AG09309 (cell line): ENCODE measurements around the gene NPEPPS.

Experiments
- DNase-seq: peaks from one replicate; pipeline ENCODE4 v3.0.0-alpha.2; 2010; ENCODE audit warnings: low read depth
- H3K4me3 ChIP-seq: 2 replicates; pipeline ENCODE4 v1.5.1; 2011; ENCODE audit warnings: mild to moderate bottlenecking, low read depth, low read length, moderate library complexity; ENCODE audit not compliant: control insufficient read depth
- CTCF ChIP-seq: IDR thresholded peaks from 2 replicates; pipeline ENCODE4 v1.5.1; 2011; ENCODE audit warnings: mild to moderate bottlenecking, low read depth, low read length, inconsistent platforms; ENCODE audit not compliant: insufficient read depth, control insufficient read depth; ENCODE audit errors: missing control alignments

The NPEPPS gene

DNA sequence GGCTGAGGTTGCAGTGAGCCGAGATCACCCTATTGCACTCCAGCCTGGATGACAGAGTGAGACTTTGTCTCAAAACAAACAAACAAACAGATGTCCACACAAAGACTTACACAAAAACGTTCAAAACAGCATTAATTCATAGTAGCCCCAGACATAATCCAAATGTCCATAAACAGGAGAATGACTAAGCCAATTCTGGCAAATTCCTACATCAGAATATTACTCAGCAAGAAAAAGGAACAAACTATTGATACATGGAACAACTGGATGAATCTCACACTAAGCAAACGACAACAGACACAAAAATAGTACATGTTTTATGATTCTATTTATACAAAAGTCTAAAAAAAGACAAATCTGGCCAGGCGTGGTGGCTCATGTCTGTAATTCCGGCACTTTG, 108.0 kb downstream of the NPEPPS start:
- TF ChIP-seq CTCF: no peak
- H3K4me3 ChIP-seq: no peak overlapping the region
- DNase-seq: no peak

DNA sequence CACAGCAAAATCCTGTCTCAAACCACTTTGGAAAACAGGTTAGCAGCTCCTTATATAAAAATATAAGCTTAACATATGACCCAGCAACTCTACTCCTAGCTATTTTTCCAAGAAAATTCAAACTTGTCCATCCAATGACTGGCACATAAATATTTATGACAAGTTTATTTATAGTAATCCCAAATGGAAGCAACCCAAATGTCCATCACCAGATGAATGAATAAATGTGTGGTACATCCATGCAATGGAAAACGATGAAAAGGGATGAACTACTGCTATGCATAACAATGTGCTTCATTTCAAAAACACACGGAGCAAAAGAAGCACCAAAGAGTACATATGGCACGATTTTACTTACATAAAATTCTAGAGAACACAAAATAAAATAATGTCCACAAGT, 109.2 kb downstream of the NPEPPS start:
- no peak for TF ChIP-seq CTCF
- no peak overlapping the region for H3K4me3 ChIP-seq
- DNase-seq: no peak

DNA sequence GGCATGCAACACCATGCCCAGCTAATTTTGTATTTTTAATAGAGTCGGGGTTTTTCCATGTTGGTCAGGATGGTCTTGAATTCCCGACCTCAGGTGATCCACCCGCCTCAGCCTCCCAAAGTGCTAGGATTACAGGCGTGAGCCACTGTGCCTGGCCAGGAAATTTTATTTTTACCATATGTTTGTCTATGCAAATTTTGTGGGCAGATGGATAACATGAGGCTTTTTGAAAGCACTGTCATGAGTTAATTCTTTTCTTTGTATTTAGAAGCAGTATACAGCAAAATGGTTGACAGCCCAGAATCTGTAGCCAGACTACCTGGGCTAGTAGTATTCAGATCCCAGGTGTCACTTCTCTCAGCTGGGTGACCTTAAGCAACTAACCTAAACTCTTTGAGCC, 110.3 kb downstream of the NPEPPS start:
- no peak for TF ChIP-seq CTCF
- no peak overlapping the region for H3K4me3 ChIP-seq
- DNase-seq: no peak

DNA sequence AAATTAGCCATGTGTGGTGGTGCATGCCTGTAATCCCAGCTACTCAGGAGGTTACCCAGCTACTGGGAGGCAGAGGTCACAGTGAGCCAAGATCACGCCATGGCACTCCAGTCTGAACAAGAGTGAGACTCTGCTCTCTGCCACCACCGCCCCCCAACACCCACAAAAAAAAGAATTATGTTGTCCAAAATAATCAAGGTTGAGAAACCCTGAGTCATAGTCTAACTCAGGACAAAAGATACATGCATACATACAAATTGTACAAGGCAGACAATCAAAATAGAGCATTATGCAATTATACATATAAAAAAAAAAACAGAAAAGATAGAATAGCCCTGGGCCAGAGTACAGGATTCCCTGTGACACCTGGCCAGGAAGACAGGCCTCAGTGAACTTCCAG, 112.2 kb downstream of the NPEPPS start:
- no peak overlapping the region for H3K4me3 ChIP-seq
- no peak for TF ChIP-seq CTCF
- DNase-seq: no peak

GRCh38 chr17:47644324-47644723, 113.4 kb downstream of the NPEPPS start:
- DNase-seq: no peak

DNA sequence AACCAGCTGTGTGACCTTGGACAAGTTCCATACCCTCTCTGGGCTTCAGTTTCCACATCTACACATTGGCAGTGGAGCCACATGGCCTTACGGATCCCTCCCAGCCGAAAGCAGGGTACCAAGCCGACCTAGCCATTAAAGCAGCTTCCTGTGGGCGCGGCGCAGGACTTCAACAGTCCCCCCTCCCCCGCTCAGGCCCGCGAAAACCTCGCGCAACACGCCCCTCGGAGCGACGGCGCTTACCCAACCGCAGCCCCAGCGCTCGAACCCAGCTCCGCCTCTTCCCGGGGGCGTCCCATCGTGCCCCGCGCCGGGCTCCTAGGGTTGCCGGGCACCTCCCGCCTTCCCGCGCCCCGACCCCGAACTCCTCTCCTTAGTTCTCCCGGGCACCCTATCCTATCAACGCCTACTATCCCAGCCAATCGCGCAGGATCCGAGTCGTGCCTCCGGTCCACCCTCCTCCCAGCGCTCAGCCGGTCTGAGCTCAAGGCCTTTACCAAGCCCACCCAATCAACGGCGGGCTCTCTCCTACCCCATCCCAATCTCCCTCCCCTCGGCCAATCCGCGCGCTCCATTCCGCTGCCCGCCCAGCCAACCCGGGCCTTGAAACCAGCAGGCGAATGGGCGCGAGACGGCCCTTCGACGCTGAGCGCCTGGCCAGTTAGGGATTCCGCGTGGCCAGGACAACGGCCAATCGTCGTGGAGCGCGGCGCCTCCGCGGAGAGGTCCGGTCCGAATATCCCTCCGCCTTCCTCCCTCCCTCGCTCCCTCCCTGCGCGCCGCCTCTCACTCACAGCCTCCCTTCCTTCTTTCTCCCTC, 118.5 kb downstream of the NPEPPS start, which contains the start of gene KPNB1:
KPNB1 (plus strand) TSS at position 767 of the 819 bp plus-strand sequence. CDS start 326 bp downstream, outside the sequence.
- DNase-seq: peak; percentile 100
- no peak for TF ChIP-seq CTCF

More at GRCh38 chr17:47644324-47644723, 113.4 kb downstream of the NPEPPS start:
- TF ChIP-seq CTCF: no peak
- no peak overlapping the region for H3K4me3 ChIP-seq

More for the DNA sequence above, 118.5 kb downstream of the NPEPPS start, which contains the start of gene KPNB1:
- peak within 1 kb of the TSS; percentile 83 for H3K4me3 ChIP-seq
